ENCODE measurements around the gene RGL3.

DNA sequence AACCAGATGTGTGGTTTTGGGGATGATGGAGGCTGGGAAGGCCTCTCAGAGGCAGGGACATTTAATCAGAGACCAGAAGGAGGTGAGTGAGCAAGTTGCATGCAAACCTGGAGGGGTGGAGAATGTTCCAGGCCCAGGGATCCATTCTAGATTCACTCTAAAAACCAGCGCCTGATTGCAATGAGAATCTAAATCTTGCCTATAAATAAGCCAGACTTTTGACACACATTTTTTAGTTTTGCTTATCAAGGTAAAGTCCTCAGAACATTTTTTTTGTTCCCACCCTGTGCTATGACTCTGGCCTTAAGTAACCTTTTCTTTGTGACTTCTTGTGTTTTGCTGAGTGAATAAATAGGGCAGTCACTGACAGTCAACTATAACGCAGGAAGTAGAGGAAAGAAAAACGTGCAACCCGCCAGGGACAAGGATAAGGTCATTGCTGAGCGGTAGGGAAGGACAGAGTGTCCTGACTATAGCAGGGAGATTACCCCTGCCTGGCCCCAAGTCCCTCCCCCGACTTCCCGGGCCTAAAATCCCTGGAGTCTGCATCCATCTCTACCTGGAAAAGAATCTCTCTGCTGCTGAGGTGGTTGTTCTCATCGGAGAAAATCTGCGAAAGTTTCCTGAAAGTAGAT, 14.4 kb downstream of the RGL3 start:
- TF ChIP-seq, protein P1, sequence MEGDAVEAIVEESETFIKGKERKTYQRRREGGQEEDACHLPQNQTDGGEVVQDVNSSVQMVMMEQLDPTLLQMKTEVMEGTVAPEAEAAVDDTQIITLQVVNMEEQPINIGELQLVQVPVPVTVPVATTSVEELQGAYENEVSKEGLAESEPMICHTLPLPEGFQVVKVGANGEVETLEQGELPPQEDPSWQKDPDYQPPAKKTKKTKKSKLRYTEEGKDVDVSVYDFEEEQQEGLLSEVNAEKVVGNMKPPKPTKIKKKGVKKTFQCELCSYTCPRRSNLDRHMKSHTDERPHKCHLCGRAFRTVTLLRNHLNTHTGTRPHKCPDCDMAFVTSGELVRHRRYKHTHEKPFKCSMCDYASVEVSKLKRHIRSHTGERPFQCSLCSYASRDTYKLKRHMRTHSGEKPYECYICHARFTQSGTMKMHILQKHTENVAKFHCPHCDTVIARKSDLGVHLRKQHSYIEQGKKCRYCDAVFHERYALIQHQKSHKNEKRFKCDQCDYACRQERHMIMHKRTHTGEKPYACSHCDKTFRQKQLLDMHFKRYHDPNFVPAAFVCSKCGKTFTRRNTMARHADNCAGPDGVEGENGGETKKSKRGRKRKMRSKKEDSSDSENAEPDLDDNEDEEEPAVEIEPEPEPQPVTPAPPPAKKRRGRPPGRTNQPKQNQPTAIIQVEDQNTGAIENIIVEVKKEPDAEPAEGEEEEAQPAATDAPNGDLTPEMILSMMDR (IDR thresholded peaks at IDR 0.05), result no peak
- no peak for TF ChIP-seq POLR2A (IDR thresholded peaks at IDR 0.05)

All from prostate gland (tissue), 2 donors.